ENCODE data around the gene GRAMD1B.
A peak's percentile ranks its signal among the peaks of the same experiment; 100 is the strongest.

Gene GRAMD1B

GRCh38 chr11:123504401-123504800 is 74.3 kb downstream of the GRAMD1B start:
- peak in 1 of 2 experiments; percentile 81 for DNase-seq (ENCODE audit: low read depth in 1 of 2, low spot score in 1 of 2)
- H3K27me3 ChIP-seq (ENCODE audit: insufficient read depth, poor library complexity, severe bottlenecking): no peaks in the 10 kb centered on the region
- no peak overlapping the region for H3K4me3 ChIP-seq (replicated peaks; ENCODE audit: insufficient read depth, low read length)
- TF ChIP-seq CTCF (IDR thresholded peaks at IDR 0.05; ENCODE audit: insufficient read depth, low read length) (no peak), POLR2AphosphoS5 (IDR thresholded peaks at IDR 0.05; ENCODE audit: low read depth) (peak; percentile 60), GABPA (IDR thresholded peaks at IDR 0.05; ENCODE audit: low read depth) (0 out of 2 replicates have a peak, but pooled peaks have one; percentile 8), SPI1 (IDR thresholded peaks at IDR 0.05; ENCODE audit: borderline replicate concordance, low read depth) (peak; percentile 81), REST (IDR thresholded peaks at IDR 0.05; ENCODE audit: insufficient replicate concordance, low read depth) (no peak)
- no peak overlapping the region for H3K27ac ChIP-seq (replicated peaks)

- no peak overlapping the region for H3K27ac ChIP-seq (replicated peaks)
- no peaks in the 10 kb centered on the region for H3K27me3 ChIP-seq (ENCODE audit: insufficient read depth, poor library complexity, severe bottlenecking)
- TF ChIP-seq SPI1 (IDR thresholded peaks at IDR 0.05; ENCODE audit: borderline replicate concordance, low read depth) (no peak), REST (IDR thresholded peaks at IDR 0.05; ENCODE audit: insufficient replicate concordance, low read depth) (no peak), GABPA (IDR thresholded peaks at IDR 0.05; ENCODE audit: low read depth) (no peak), POLR2AphosphoS5 (IDR thresholded peaks at IDR 0.05; ENCODE audit: low read depth) (no peak), CTCF (IDR thresholded peaks at IDR 0.05; ENCODE audit: insufficient read depth, low read length) (no peak)
- no peak for DNase-seq (ENCODE audit: low read depth in 1 of 2, low spot score in 1 of 2)
- H3K4me3 ChIP-seq (replicated peaks; ENCODE audit: insufficient read depth, low read length): no peak overlapping the region
Measured at GRCh38 chr11:123505546-123506299, 75.7 kb downstream of the GRAMD1B start.

GRCh38 chr11:123507043-123507442 is 77.0 kb downstream of the GRAMD1B start:
- Histone ChIP-seq H3K27me3 (ENCODE audit: insufficient read depth, poor library complexity, severe bottlenecking) (no peaks in the 10 kb centered on the region), H3K27ac (replicated peaks) (no peak overlapping the region), H3K4me3 (replicated peaks; ENCODE audit: insufficient read depth, low read length) (no peak overlapping the region)
- TF ChIP-seq GABPA (IDR thresholded peaks at IDR 0.05; ENCODE audit: low read depth) (no peak), REST (IDR thresholded peaks at IDR 0.05; ENCODE audit: insufficient replicate concordance, low read depth) (no peak), POLR2AphosphoS5 (IDR thresholded peaks at IDR 0.05; ENCODE audit: low read depth) (no peak)
- DNase-seq (ENCODE audit: low read depth in 1 of 2, low spot score in 1 of 2): no peak
